ENCODE data around the gene DNAH11.

GRCh38 chr7:21902240-21902639 is 359.4 kb downstream of the DNAH11 start:
- TF ChIP-seq, protein P1, sequence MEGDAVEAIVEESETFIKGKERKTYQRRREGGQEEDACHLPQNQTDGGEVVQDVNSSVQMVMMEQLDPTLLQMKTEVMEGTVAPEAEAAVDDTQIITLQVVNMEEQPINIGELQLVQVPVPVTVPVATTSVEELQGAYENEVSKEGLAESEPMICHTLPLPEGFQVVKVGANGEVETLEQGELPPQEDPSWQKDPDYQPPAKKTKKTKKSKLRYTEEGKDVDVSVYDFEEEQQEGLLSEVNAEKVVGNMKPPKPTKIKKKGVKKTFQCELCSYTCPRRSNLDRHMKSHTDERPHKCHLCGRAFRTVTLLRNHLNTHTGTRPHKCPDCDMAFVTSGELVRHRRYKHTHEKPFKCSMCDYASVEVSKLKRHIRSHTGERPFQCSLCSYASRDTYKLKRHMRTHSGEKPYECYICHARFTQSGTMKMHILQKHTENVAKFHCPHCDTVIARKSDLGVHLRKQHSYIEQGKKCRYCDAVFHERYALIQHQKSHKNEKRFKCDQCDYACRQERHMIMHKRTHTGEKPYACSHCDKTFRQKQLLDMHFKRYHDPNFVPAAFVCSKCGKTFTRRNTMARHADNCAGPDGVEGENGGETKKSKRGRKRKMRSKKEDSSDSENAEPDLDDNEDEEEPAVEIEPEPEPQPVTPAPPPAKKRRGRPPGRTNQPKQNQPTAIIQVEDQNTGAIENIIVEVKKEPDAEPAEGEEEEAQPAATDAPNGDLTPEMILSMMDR (IDR thresholded peaks at IDR 0.05): no peak
- no peak for TF ChIP-seq POLR2A (IDR thresholded peaks at IDR 0.05)

Data from tibial nerve (tissue), 3 donors.